ENCODE results near the gene IDUA. TPM values are rescaled to one million over a fixed set of nuclear protein-coding genes. Genes with fewer than 3 reads are reported as not detected.

The IDUA gene
- total RNA-seq, 4 donors from 2014 or later, result 9.7 to 32.3 (median 25.0) TPM

GRCh38 chr4:1001561-1002130 is 14.8 kb downstream of the IDUA start:
- TF ChIP-seq, protein P1, sequence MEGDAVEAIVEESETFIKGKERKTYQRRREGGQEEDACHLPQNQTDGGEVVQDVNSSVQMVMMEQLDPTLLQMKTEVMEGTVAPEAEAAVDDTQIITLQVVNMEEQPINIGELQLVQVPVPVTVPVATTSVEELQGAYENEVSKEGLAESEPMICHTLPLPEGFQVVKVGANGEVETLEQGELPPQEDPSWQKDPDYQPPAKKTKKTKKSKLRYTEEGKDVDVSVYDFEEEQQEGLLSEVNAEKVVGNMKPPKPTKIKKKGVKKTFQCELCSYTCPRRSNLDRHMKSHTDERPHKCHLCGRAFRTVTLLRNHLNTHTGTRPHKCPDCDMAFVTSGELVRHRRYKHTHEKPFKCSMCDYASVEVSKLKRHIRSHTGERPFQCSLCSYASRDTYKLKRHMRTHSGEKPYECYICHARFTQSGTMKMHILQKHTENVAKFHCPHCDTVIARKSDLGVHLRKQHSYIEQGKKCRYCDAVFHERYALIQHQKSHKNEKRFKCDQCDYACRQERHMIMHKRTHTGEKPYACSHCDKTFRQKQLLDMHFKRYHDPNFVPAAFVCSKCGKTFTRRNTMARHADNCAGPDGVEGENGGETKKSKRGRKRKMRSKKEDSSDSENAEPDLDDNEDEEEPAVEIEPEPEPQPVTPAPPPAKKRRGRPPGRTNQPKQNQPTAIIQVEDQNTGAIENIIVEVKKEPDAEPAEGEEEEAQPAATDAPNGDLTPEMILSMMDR (IDR thresholded peaks at IDR 0.05), result no peak
- TF ChIP-seq POLR2A (IDR thresholded peaks at IDR 0.05), result no peak
- WGBS, 2 donors, result 0 to 16% methylated on average over 4 to 29 of the region's 48 CpGs
- Histone ChIP-seq H3K4me3 (replicated peaks in 1 of 3) (no peak overlapping the region), H3K27ac (no peak overlapping the region), H3K9me3 (no peaks in the 10 kb centered on the region), H3K27me3 (peaks cover 25% of the 10 kb centered on the region), H3K4me1 (peaks cover 10 to 37% of the 10 kb centered on the region in 2 donors), H3K36me3 (no peaks in the 10 kb centered on the region)
- intact Hi-C loops (cut with DNase I), result no loop called here
- no peak for DNase-seq

DNA sequence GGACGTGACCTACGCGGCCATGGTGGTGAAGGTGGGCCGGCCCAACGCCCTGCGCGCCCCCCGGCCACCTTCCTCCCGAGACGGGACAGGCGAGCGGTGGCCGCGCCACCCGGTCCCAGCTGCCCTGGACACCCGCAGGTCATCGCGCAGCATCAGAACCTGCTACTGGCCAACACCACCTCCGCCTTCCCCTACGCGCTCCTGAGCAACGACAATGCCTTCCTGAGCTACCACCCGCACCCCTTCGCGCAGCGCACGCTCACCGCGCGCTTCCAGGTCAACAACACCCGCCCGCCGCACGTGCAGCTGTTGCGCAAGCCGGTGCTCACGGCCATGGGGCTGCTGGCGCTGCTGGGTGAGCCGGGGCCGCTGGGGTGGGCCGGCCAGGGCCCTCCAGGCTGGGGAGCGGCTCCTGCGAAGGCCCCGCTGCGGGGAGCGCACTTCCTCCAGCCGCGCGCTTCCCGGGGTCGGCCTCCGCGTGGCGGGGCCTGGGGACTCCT is 15.3 kb downstream of the IDUA start:
- WGBS, 2 donors, result 5% methylated on average over 4 of the region's 54 CpGs; no CpG with 5 or more reads in 1 of the 2 donors
- intact Hi-C loops (cut with DNase I), result no loop called here
- Histone ChIP-seq H3K9me3 (no peaks in the 10 kb centered on the region), H3K4me1 (peaks cover 10 to 31% of the 10 kb centered on the region in 2 donors), H3K27me3 (peaks cover 25% of the 10 kb centered on the region), H3K27ac (no peak overlapping the region), H3K4me3 (replicated peaks in 1 of 3) (no peak overlapping the region), H3K36me3 (no peaks in the 10 kb centered on the region)
- no peak for TF ChIP-seq POLR2A (IDR thresholded peaks at IDR 0.05)
- TF ChIP-seq, protein P1 (IDR thresholded peaks at IDR 0.05), result no peak
- DNase-seq, result peak; percentile 48 to 50

- WGBS, 2 donors, result no CpG with 5 or more reads among the region's 75 CpGs
- Histone ChIP-seq H3K9me3 (no peaks in the 10 kb centered on the region), H3K4me1 (peaks cover 7 to 26% of the 10 kb centered on the region in 2 donors), H3K36me3 (no peaks in the 10 kb centered on the region), H3K27ac (no peak overlapping the region), H3K27me3 (peaks cover 25% of the 10 kb centered on the region), H3K4me3 (replicated peaks in 1 of 3) (no peak overlapping the region)
- no peak for DNase-seq
- intact Hi-C loops (cut with DNase I), result no loop called here
- TF ChIP-seq, protein P1 (IDR thresholded peaks at IDR 0.05), result no peak
- TF ChIP-seq POLR2A (IDR thresholded peaks at IDR 0.05), result no peak
Measured at GRCh38 chr4:1002631-1003251, 15.9 kb downstream of the IDUA start.

GRCh38 chr4:1003271-1004070 is 16.6 kb downstream of the IDUA start:
- Histone ChIP-seq H3K36me3 (no peaks in the 10 kb centered on the region), H3K27ac (no peak overlapping the region), H3K9me3 (no peaks in the 10 kb centered on the region), H3K4me1 (peaks cover 6 to 20% of the 10 kb centered on the region in 2 donors), H3K4me3 (replicated peaks in 1 of 3) (no peak overlapping the region), H3K27me3 (peaks cover 25% of the 10 kb centered on the region)
- TF ChIP-seq POLR2A (IDR thresholded peaks at IDR 0.05), result no peak
- TF ChIP-seq, protein P1 (IDR thresholded peaks at IDR 0.05), result no peak
- intact Hi-C loops (cut with DNase I), result no loop called here
- WGBS, 2 donors, result 47 to 61% methylated on average over 16 to 19 of the region's 63 CpGs
- no peak for DNase-seq
